NCI-H1694 (cell line): ENCODE data around the gene EGLN3.
"Not testable (repeated sequence)": the region's sequence is repeated elsewhere in the genome, so short reads cannot be mapped to it uniquely, and the experiment has no call there.

ENCODE experiments used
- DNase-seq: peaks from one replicate; lab custom pipeline; 2025; lab: John Stamatoyannopoulos, UW

Gene EGLN3

GRCh38 chr14:33934938-33935337 lies 15.9 kb downstream of the EGLN3 start:
- no peak for DNase-seq

- DNase-seq: no peak
These were observed 16.7 kb downstream of the EGLN3 start for GRCh38 chr14:33934043-33934750.

GRCh38 chr14:33933386-33933933 lies 17.4 kb downstream of the EGLN3 start:
- DNase-seq: no peak

- DNase-seq: no peak
These were observed 18.1 kb downstream of the EGLN3 start for GRCh38 chr14:33932576-33933345.

- no peak for DNase-seq
These were observed 18.8 kb downstream of the EGLN3 start for GRCh38 chr14:33932033-33932432.

- DNase-seq: no peak
These were observed 19.4 kb downstream of the EGLN3 start for GRCh38 chr14:33931461-33931860.

GRCh38 chr14:33930439-33930838 lies 20.4 kb downstream of the EGLN3 start:
- DNase-seq: no peak

GRCh38 chr14:33929799-33930408 lies 21.0 kb downstream of the EGLN3 start:
- no peak for DNase-seq

GRCh38 chr14:33928895-33929294 lies 22.0 kb downstream of the EGLN3 start:
- DNase-seq: no peak

GRCh38 chr14:33927944-33928343 lies 22.9 kb downstream of the EGLN3 start:
- no peak for DNase-seq

GRCh38 chr14:33926967-33927366 lies 23.9 kb downstream of the EGLN3 start:
- DNase-seq: not testable (repeated sequence)

GRCh38 chr14:33925946-33926345 lies 24.9 kb downstream of the EGLN3 start:
- DNase-seq: no peak

- DNase-seq: no peak
These were observed 25.6 kb downstream of the EGLN3 start for GRCh38 chr14:33925235-33925634.

GRCh38 chr14:33924566-33925100 lies 26.2 kb downstream of the EGLN3 start:
- no peak for DNase-seq

- no peak for DNase-seq
These were observed 28.7 kb downstream of the EGLN3 start for GRCh38 chr14:33922125-33922524.

- no peak for DNase-seq
These were observed 32.6 kb downstream of the EGLN3 start for GRCh38 chr14:33918256-33918655.

GRCh38 chr14:33917661-33918060 lies 33.2 kb downstream of the EGLN3 start:
- DNase-seq: no peak

- DNase-seq: peak; percentile 65
These were observed 34.0 kb downstream of the EGLN3 start for GRCh38 chr14:33916663-33917565.

GRCh38 chr14:33915682-33916081 lies 35.2 kb downstream of the EGLN3 start:
- no peak for DNase-seq

GRCh38 chr14:33914676-33915516 lies 36.0 kb downstream of the EGLN3 start:
- DNase-seq: no peak

GRCh38 chr14:33911046-33911445 lies 39.8 kb downstream of the EGLN3 start:
- DNase-seq: no peak
